Endothelial cell of umbilical vein (primary cell): Measurements from ENCODE around the gene NLN.

Experiments
- CTCF ChIP-seq, 2 donors: IDR thresholded peaks; 1 replicate in 1 of 2; 2 replicates in 1 of 2; pipeline ENCODE4 v1.5.1; 2011; ENCODE audit warnings: low read length in 2 of 2, mild to moderate bottlenecking in 2 of 2, moderate library complexity in 2 of 2, control low read depth in 1 of 2, inconsistent platforms in 1 of 2, low read depth in 1 of 2; ENCODE audit not compliant: insufficient read depth in 1 of 2; ENCODE audit errors: extremely low read depth in 1 of 2
- MAX ChIP-seq: IDR thresholded peaks from 2 replicates; pipeline ENCODE4 v1.6.1; 2011; ENCODE audit not compliant: insufficient read depth, insufficient read length
- POLR2A ChIP-seq: IDR thresholded peaks from 2 replicates; pipeline ENCODE4 v1.6.1; 2012; ENCODE audit warnings: low read depth, mild to moderate bottlenecking, control low read depth, low read length

- TF ChIP-seq CTCF (IDR thresholded peaks at IDR 0.05; ENCODE audit: extremely low read depth in 1 of 2, insufficient read depth in 1 of 2, low read depth in 1 of 2, low read length in 2 of 2), result no peak
- TF ChIP-seq POLR2A, result no peak
- no peak for TF ChIP-seq MAX
These were observed 109.3 kb downstream of the NLN start for GRCh38 chr5:65831276-65831675.
